HG03097 (cell line): ENCODE data around the gene PREX1.
"Not testable (repeated sequence)": the region's sequence is repeated elsewhere in the genome, so short reads cannot be mapped to it uniquely, and the experiment has no call there.

Experiments used
- ATAC-seq: cut with Tn5 transposase; IDR thresholded peaks from one replicate; pipeline ENCODE4 v1.9.1; 2021; ENCODE audit not compliant: unreplicated experiment, low FRiP score

Gene PREX1

GRCh38 chr20:48814633-48815032, 13.2 kb downstream of the PREX1 start:
- ATAC-seq: no peak

- ATAC-seq: no peak
These were observed 13.8 kb downstream of the PREX1 start for GRCh38 chr20:48813930-48814546.

GRCh38 chr20:48813446-48813747, 14.4 kb downstream of the PREX1 start:
- ATAC-seq: no peak

GRCh38 chr20:48812600-48813445, 15.0 kb downstream of the PREX1 start:
- no peak for ATAC-seq

- not testable (repeated sequence) for ATAC-seq
These were observed 15.7 kb downstream of the PREX1 start for GRCh38 chr20:48812114-48812513.

GRCh38 chr20:48809673-48810072, 18.1 kb downstream of the PREX1 start:
- no peak for ATAC-seq

- ATAC-seq: no peak
These were observed 19.3 kb downstream of the PREX1 start for GRCh38 chr20:48808382-48809034.

- no peak for ATAC-seq
These were observed 20.0 kb downstream of the PREX1 start for GRCh38 chr20:48807586-48808381.

- no peak for ATAC-seq
These were observed 20.7 kb downstream of the PREX1 start for GRCh38 chr20:48807051-48807450.

- ATAC-seq: no peak
These were observed 22.1 kb downstream of the PREX1 start for GRCh38 chr20:48805716-48806115.

- ATAC-seq: no peak
These were observed 22.5 kb downstream of the PREX1 start for GRCh38 chr20:48805286-48805685.

- ATAC-seq: no peak
These were observed 23.4 kb downstream of the PREX1 start for GRCh38 chr20:48804300-48804980.

GRCh38 chr20:48803176-48804053, 24.4 kb downstream of the PREX1 start:
- ATAC-seq: no peak

- ATAC-seq: no peak
These were observed 25.2 kb downstream of the PREX1 start for GRCh38 chr20:48802647-48803046.

GRCh38 chr20:48802216-48802615, 25.6 kb downstream of the PREX1 start:
- no peak for ATAC-seq

GRCh38 chr20:48801197-48801596, 26.6 kb downstream of the PREX1 start:
- no peak for ATAC-seq

GRCh38 chr20:48800177-48800576, 27.6 kb downstream of the PREX1 start:
- no peak for ATAC-seq

GRCh38 chr20:48799328-48800105, 28.3 kb downstream of the PREX1 start:
- ATAC-seq: no peak
